NB4 (cell line): ENCODE results near the gene MICU2.

Experiments used
- DNase-seq: peaks from one replicate; pipeline ENCODE4 v3.0.0; 2010; ENCODE audit warnings: low read depth
- H3K4me3 ChIP-seq: one replicate; pipeline ENCODE4 v1.5.1; 2011; ENCODE audit warnings: mild to moderate bottlenecking, low read depth, low read length, moderate library complexity
- CTCF ChIP-seq: IDR thresholded peaks from one replicate; pipeline ENCODE4 v1.5.1; 2012; ENCODE audit warnings: low read depth, low read length
- MAX ChIP-seq: IDR thresholded peaks from 2 replicates; pipeline ENCODE4 v1.6.1; 2011; ENCODE audit warnings: low read depth, low read length
- MYC ChIP-seq: IDR thresholded peaks from 2 replicates; pipeline ENCODE4 v1.6.1; 2011; ENCODE audit warnings: low read depth, low read length
- POLR2A ChIP-seq: IDR thresholded peaks from 2 replicates; pipeline ENCODE4 v1.6.1; 2011; ENCODE audit warnings: mild to moderate bottlenecking; ENCODE audit not compliant: insufficient read length; ENCODE audit errors: extremely low read depth

MICU2 gene

GRCh38 chr13:21458813-21459701 is 144.9 kb downstream of the MICU2 start, which contains the start of gene ZDHHC20:
Gene ZDHHC20, minus strand, starts transcription at chr13:21459303. Its CDS starts 132 bp downstream, at chr13:21459171.
- TF ChIP-seq MYC (no peak), POLR2A (peak; percentile 89)
- H3K4me3 ChIP-seq, result peak within 1 kb of the TSS; percentile 96
- DNase-seq, result peak; percentile 87

- peak overlapping the region; percentile 96 for H3K4me3 ChIP-seq
- TF ChIP-seq POLR2A (no peak), MYC (no peak; the same call in 1 of the 2 replicates), CTCF (no peak), MAX (no peak; the same call in 1 of the 2 replicates)
- peak; percentile 58 for DNase-seq
Measured at GRCh38 chr13:21458451-21458812, 145.5 kb downstream of the MICU2 start.

GRCh38 chr13:21453387-21454081 is 150.4 kb downstream of the MICU2 start:
- no peak overlapping the region for H3K4me3 ChIP-seq
- TF ChIP-seq CTCF, result no peak
- no peak for TF ChIP-seq MYC
- TF ChIP-seq MAX, result no peak
- TF ChIP-seq POLR2A, result no peak
- peak; percentile 17 for DNase-seq

GRCh38 chr13:21450936-21451335 is 153.0 kb downstream of the MICU2 start:
- TF ChIP-seq MYC (no peak), MAX (no peak), CTCF (no peak), POLR2A (no peak)
- peak; percentile 20 for DNase-seq
- H3K4me3 ChIP-seq, result no peak overlapping the region

- TF ChIP-seq POLR2A, result no peak
- no peak for TF ChIP-seq MYC
- TF ChIP-seq CTCF, result no peak
- TF ChIP-seq MAX, result no peak
- no peak overlapping the region for H3K4me3 ChIP-seq
- no peak for DNase-seq
Measured at GRCh38 chr13:21446656-21447055, 157.3 kb downstream of the MICU2 start.

GRCh38 chr13:21445759-21446158 is 158.2 kb downstream of the MICU2 start:
- no peak for TF ChIP-seq POLR2A
- TF ChIP-seq MYC, result no peak
- no peak for TF ChIP-seq CTCF
- TF ChIP-seq MAX, result no peak

More at GRCh38 chr13:21445759-21446158, 158.2 kb downstream of the MICU2 start:
- no peak for DNase-seq
- no peak overlapping the region for H3K4me3 ChIP-seq
